HG02943 (cell line): ENCODE results near the gene TMPRSS12.
"Not testable (repeated sequence)": the region's sequence is repeated elsewhere in the genome, so short reads cannot be mapped to it uniquely, and the experiment has no call there.

ENCODE experiments used
- ATAC-seq: cut with Tn5 transposase; IDR thresholded peaks from one replicate; pipeline ENCODE4 v1.9.1; 2021; ENCODE audit warnings: mild to moderate bottlenecking, low read depth, moderate library complexity; ENCODE audit not compliant: unreplicated experiment

The TMPRSS12 gene

GRCh38 chr12:50855218-50855617, 12.5 kb downstream of the TMPRSS12 start:
- ATAC-seq: not testable (repeated sequence)

GRCh38 chr12:50855679-50856078, 13.0 kb downstream of the TMPRSS12 start:
- not testable (repeated sequence) for ATAC-seq

- ATAC-seq: no peak
These were observed 17.0 kb downstream of the TMPRSS12 start for GRCh38 chr12:50859621-50860310.

GRCh38 chr12:50862316-50862715, 19.6 kb downstream of the TMPRSS12 start:
- ATAC-seq: no peak

GRCh38 chr12:50865266-50865665, 22.5 kb downstream of the TMPRSS12 start:
- no peak for ATAC-seq

GRCh38 chr12:50868881-50869280, 26.2 kb downstream of the TMPRSS12 start:
- not testable (repeated sequence) for ATAC-seq

- no peak for ATAC-seq
These were observed 39.8 kb downstream of the TMPRSS12 start for GRCh38 chr12:50882563-50882962.

GRCh38 chr12:50887191-50887590, 44.5 kb downstream of the TMPRSS12 start:
- no peak for ATAC-seq

GRCh38 chr12:50888666-50889065, 45.9 kb downstream of the TMPRSS12 start:
- no peak for ATAC-seq

DNA sequence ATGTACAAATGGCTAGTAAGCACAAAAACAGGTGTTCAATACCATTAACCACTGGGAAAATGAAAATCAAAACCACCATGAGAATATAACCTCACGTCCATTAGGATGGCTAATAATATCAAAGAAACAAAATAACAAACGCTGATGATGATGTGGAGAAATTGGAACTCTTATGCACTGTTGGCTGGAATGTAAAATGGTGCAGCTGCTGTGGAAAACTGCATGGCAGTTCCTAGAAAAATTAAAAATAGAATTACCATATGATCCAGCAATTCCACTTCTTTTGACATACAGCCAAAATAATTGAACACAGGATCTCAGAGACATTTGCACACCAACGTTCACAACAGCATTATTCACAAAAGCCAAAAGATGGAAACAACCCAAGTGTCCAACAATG, 51.5 kb downstream of the TMPRSS12 start:
- ATAC-seq: no peak

GRCh38 chr12:50901685-50902113, 59.0 kb downstream of the TMPRSS12 start:
- ATAC-seq: no peak

DNA sequence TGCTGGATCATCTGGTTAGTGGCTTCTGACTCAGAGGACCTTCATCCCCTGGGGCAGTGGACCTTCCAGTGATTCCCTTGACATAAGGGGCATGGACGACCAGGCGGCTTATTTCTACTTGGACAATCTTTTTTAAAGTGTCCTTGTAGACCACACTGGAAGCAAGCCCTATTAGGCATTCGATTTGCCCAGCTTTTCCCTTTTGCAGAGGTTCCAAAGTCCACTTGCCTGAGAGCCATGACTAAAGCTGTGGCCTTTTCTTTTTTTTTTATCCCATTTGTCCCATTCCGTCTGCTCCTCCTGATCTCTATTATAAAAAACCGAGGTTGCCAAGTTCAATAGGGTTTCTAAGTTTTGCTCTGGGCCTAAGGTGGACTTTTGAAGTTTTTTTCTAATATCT, 65.8 kb downstream of the TMPRSS12 start:
- ATAC-seq: not testable (repeated sequence)

GRCh38 chr12:50912361-50912760, 69.6 kb downstream of the TMPRSS12 start:
- ATAC-seq: not testable (repeated sequence)

GRCh38 chr12:50913224-50913623, 70.5 kb downstream of the TMPRSS12 start:
- no peak for ATAC-seq

- no peak for ATAC-seq
These were observed 72.3 kb downstream of the TMPRSS12 start for GRCh38 chr12:50914872-50915484.

DNA sequence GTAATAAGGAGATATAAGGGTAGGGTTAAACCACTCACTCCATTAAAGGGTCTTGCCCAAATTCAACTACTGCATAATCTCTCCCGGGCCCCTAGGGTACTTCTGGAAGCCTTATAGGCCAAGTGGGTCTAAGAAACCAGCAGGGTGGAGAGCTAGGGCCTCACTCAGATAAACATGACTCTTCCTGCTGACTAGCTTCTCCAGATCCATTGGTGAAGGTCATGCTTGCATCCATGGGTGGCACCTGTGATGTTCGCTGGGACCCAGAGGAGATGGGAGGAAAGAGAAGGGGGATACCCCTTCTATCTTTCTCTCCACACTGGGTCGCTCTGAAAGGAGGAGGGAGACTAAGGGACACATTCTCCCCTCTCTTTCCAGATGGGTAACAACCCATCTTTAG, 73.6 kb downstream of the TMPRSS12 start:
- ATAC-seq: no peak

- no peak for ATAC-seq
These were observed 76.0 kb downstream of the TMPRSS12 start for GRCh38 chr12:50918584-50919316.

- no peak for ATAC-seq
These were observed 80.1 kb downstream of the TMPRSS12 start for GRCh38 chr12:50922820-50923219.

DNA sequence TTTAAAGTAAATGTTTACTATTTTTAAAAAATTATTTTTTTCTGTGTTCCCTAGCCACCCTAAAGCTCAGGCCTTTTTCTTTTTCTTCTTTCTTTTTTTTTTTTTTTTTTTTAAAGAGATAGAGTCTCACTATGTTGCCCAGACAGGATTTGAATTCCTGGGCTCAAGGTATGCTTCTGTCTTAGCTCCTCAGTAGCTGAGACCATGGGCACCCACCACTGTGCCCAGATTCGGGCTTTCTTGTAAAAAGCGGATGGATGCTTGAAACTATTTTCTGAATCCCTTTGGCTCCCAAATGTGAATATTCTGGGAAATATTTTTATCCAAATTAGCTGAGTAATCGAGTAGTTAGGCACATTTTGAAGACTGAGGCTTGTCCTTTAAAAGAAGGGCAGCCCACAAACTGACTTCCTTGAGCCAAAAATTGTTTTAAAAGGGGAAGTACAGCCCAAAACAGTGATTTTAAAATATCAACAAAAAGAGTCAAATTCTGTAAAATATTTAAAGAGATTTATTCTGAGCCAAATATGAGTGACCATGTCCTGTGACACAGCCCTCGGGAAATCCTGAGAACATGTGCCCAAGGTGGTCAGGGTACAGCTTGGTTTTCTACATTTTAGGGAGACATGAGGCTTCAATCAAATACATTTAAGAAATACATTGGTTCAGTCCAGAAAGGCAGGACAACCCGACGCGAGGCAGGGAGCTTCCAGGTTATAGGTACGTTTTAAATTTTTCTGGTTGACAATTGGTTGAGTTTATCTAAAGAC, 80.8 kb downstream of the TMPRSS12 start:
- no peak for ATAC-seq

DNA sequence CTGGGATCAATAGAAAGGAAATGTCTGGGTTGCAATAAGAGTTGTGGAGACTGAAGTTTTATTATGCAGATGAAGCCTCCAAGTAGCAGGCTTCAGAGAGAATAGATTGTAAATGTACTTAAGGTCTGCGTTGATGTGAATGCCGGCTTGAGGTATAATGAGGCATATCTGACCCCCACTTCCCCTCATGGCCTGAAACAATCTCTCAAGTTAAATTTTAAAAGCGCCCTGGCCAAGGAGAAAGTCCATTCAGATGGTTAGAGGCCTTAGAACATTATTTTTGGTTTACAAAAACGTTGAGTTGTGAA, 81.4 kb downstream of the TMPRSS12 start:
- ATAC-seq: no peak
